Stimulated activated CD4-positive, alpha-beta T cell treated with anti-CD3 and anti-CD28 coated beads, Interleukin-15, amount 100 ng/mL, for 24 hours (primary cell): Measurements from ENCODE around the gene SBK2.
"Not testable (repeated sequence)": the region's sequence is repeated elsewhere in the genome, so short reads cannot be mapped to it uniquely, and the experiment has no call there.

ENCODE experiments used
- DNase-seq: peaks from one replicate; pipeline ENCODE4 v3.0.0-alpha.2; 2020

The SBK2 gene

DNA sequence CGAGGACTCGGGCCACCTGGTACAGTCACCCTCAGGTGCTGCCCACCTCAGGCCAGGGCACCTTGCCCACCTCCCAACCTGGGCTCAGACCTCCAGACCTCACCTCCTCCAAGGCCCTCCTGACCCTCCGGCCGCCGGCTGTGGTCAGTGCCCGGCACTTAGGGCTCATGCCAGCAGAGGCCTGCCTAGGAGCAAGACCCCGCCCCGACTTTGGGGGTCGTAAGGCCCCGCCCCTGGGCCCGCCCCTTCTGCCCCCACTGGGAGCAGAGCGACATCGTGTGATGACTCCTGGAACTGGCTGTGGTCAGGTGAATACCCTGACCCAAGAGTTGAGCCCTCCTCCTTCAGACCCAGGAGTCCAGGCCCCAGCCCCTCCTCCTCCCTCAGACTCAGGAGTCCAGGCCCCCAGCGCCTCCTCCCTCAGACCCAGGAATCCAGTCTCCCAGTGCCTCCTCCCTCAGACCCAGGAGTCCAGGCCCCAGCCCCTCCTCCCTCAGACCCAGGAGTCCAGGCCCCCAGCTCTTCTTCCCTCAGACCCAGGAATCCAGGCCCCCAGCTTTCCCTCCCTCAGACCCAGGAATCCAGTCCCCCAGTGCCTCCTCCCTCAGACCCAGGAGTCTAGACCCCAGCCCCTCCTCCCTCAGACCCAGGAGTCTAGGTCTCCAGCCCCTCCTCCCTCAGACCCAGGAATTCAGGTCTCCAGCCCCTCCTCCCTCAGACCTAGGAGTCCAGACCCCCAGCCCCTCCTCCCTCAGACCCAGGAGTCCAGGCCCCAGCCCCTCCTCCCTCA lies at the start of gene SBK2:
TSS of gene SBK2 (minus strand) at position 183 of the 790 bp plus-strand sequence. CDS start 839 bp downstream, outside the sequence.
- no peak for DNase-seq

DNA sequence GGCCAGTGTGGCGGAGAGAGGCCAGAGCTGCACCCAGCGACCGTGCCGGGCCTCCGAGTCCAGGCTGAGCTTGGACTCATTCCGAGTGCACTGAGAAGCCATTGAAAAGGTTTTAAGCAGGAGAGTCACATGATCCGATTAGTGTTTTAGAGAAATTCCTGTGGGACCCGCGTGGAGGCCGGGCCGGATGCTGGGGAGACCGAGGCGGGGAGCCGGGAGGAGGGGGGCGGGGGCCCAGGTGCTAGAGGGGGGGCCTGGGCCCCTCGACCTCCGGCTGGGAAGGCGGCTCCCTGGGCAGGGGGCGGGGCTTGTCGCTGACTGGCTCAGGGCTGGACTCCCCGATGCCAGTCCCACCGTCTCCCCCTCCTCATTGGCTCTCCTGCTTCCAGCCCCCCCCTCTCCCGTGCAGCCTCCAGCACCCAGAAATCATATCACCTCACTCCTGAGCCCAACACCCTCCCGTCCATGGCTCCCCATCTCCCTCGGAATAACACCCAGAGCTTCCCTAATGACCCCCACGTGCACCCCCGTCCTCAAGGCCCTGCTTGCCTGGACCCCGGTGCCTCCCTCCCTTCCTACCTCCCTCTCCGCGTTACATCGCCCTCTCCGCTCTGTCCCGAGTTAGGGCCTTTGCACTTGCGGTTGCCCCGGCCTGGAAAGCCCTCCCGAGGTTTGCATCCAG lies 48.9 kb upstream of the SBK2 start:
- DNase-seq = peak; percentile 73

DNA sequence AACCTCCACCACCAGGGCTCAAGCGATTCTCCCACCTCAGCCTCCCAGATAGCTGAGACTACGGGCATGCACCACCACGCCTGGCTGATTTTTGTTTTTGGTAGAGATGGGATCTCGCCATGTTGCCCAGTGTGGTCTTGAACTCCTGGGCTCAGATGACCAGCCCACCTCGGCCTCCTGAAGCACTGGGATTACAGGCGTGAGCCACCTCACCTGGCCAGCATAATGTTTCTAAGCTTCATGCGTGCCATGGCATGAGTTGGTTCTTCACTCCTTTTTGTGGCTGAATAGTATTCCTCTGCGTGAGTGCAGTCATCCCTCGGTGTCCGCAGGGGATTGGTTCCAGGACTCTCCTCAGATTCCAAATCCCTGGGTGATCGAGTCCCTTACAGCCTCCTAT lies 47.9 kb upstream of the SBK2 start:
- no peak for DNase-seq

DNA sequence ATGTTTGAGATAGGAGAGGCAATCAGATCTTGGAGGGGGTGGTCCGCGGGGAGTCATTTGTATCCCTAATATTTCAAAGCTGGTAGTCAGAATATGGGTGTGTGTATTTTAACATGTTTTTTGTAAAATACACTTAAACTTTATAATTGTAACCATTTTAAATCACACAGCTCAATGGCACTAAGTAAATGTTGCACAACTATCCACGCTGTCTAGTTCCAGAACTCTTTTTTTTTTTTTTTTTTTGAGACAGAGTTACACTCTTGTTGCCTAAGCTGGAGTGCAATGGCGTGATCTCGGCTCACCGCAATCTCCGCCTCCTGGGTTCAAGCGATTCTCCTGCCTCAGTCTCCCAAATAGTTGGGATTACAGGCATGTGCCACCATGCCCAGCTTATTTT lies 47.0 kb upstream of the SBK2 start:
- DNase-seq = not testable (repeated sequence)

GRCh38 chr19:55582284-55582683 lies 45.4 kb upstream of the SBK2 start:
- not testable (repeated sequence) for DNase-seq

DNA sequence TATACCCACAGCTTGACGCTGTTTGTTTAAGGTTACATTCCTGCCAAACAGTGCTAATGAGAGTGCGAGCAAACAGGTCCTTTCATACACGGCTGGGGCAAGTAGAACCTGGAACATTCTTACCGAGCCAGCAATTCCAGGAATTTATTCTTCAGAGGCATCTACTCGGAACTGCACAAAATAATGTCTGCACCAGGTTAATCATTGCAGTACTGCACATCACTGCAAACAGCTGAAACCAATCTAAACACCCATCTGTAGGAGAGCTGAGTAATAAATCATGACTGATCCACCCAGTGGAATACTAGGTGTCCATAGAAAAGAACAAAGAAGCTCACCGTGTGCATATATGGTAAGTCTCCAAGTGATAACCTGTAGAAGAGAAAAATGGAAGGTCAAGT lies 44.9 kb upstream of the SBK2 start:
- DNase-seq = no peak

- peak; percentile 36 for DNase-seq
Observed at GRCh38 chr19:55581145-55581822, 44.4 kb upstream of the SBK2 start.

DNA sequence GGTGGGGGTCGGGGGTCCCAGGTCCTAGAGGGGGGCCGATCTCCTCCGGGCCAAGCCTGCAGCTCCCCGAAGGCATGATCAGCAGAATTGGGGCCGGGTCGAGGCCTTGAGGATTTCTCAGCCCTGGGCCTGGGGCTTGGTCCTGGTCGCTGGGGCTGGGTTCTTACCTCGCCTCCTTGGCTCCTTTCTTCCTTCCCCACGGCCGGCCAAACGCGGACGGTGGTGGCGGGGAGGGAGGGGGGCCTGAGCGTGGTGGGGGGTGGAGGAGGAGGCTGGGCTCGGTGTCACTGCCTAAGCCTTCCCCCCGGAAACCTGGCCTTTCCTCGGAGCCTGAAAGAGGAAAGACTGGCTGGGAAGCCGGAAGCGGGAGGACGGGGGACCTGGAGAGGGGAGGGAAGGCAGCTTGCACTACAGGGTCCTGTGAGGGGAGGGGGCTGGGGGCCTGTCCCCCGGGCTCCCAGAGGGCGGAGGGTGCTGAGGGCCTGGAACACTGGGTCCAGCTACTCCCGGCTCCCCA lies 43.8 kb upstream of the SBK2 start, which contains the start of gene ZNF579:
TSS of gene ZNF579 (minus strand) at position 221 of the 517 bp plus-strand sequence. CDS start 1,209 bp downstream, outside the sequence.
- DNase-seq = peak; percentile 90

DNA sequence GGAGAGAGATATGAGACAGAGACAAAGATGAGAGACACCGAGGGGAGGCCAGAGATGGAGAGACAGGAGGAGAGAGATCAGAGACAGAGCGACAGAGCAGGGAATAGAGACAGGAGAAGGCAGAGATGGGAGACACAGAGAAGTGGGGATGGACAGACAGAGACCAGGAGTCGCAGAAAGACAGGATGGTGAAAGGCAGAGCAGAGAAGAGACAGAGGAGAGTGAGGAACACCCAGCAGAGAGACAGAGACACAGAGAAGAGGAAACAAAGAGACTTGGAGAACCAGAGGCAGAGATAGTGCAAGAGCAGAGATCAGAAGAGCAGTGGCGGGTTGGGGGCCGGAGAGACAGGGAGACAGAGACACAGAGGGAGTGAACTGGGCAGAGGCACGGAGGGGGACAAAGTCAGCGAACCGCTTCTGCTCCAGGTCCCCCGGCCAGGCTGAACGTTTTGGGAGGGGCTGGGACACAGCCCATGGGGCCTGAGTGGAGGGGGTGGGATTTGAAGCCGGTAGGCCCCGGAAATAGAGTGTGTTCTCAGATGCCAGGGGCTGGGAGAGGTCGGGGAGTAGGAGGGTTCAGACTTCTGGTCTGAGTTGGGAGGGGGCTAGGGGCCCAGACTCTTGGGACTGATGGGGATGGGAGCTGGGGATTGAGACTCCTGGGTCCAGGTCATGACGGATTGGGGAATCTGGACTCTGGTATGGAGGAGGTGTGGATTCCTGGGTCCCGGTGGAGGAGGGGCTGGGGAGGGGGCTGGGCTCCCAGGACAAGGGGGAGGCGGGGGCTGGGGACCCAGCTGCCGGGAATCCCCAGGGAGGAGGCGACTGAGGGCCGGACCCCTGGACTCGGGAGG lies 43.1 kb upstream of the SBK2 start:
- peak; percentile 21 for DNase-seq

DNA sequence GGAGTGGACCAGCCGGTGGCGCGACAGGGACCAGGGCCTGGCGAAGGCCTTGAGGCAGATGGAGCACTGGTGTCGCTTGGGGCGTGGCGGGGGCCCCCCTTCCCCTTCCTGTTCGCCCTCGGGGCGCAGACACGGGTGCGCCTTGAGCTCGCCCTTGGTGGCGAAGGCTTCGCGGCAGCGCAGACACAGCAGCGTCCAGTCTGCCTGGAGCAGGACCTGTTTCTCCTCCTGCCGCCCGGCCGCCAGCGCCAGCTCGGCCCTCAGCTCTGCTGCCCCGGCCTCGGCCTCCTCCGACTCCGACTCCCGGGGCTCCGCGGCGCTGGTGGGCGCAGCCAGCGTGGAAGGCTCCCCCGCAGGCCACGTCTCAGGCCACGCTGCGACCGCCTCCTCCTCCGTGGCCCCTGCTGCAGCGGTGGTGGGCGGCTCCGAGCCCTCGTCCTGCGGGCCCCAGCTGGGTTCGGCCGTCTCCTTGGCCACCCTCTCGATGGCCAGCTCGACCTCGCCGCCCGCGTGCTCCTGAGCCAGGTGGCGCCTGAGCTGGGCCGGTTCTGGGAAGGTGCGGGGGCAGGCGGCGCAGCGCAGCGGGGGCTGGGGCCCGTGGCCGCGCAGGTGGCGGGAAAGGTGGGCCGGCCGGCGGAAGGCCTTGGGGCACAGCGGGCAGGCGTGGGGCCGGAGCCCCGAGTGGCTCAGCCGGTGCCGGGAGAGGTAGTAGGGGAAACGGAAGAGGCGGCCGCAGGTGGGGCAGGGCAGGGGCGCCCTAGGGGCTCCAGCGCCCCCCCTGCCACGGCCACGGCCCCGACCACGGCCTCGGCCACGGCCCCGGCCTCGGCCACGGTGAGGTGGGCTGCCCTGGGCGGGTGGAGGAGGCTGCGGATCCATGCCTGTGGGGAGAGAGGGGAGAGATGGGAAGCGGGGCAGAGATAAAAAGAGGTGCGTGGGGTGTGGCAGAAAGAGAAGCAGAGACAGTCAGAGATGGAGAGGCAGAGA lies 42.1 kb upstream of the SBK2 start:
- DNase-seq = no peak

GRCh38 chr19:55578031-55578760 lies 41.3 kb upstream of the SBK2 start:
- DNase-seq = no peak

- DNase-seq = no peak
Observed at GRCh38 chr19:55576746-55577145, 39.8 kb upstream of the SBK2 start.

GRCh38 chr19:55573929-55574328 lies 37.0 kb upstream of the SBK2 start:
- DNase-seq = not testable (repeated sequence)

GRCh38 chr19:55569477-55569876 lies 32.5 kb upstream of the SBK2 start:
- not testable (repeated sequence) for DNase-seq

DNA sequence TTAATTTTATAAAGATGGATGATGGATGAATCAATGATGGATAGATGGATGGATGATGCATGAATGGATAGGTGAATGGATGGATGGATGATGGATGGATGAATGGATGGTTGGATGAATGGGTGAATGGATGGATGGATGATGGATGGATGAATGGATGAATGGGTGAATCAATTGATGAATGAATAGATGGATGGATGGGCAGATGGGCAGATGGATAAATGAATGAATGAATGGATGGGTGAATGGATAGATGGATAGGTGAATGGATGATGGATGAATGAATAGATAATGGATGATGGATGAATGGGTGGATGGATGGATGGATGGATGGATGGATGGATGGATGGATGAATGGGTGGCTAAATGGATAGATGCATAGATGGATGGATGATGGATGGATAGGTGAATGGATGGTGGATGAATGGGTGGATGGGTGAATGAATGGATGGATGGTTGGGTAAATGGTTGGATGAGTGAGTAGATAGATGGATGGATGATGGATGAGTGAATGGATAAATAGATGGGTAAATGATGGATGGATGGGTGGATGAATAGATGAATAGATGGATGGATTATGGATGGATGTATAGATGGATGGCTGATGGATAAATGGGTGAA lies 30.9 kb upstream of the SBK2 start:
- no peak for DNase-seq

DNA sequence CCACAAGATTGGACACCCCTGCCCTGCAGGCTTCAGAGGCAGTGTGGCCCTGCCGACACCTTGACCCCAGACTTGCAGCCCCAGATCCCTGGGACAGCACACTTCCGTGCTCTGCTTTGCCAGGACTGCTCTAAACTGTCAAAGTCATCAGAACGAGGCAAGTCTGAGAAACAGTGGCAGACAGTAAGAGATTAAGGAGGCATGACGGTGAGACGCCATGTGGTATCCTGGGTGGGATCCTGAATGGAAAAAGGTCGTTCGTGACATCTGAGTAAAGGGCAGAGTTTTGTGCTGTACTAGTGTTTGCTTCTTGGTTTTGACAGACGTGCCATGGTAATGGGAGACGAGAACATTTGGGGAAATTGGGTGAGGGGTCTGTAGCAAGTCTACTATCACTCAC lies 29.9 kb upstream of the SBK2 start:
- no peak for DNase-seq

DNA sequence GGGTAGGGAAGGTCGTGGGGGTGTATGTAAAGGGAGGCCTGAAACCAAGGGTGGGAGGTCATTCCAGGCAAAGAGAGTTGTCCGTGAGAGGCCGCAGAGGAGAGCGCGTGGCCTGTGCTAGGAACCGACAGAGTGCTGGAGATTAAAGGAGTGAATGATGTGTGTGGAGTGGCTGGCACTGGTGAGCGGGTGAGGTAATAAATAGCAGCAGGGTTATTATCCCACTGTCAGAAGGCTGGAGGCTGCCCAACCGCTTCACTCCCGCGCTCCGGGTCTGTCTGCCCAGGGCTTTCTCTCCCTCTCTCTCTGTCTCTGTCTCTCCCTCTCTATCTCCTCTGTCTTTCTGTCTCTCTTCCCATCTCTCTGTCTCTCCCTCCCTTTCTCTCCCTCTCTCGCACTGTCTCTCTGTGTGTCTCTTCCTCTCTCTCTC lies 26.3 kb upstream of the SBK2 start:
- no peak for DNase-seq

- no peak for DNase-seq
Observed at GRCh38 chr19:55559684-55560083, 22.8 kb upstream of the SBK2 start.

DNA sequence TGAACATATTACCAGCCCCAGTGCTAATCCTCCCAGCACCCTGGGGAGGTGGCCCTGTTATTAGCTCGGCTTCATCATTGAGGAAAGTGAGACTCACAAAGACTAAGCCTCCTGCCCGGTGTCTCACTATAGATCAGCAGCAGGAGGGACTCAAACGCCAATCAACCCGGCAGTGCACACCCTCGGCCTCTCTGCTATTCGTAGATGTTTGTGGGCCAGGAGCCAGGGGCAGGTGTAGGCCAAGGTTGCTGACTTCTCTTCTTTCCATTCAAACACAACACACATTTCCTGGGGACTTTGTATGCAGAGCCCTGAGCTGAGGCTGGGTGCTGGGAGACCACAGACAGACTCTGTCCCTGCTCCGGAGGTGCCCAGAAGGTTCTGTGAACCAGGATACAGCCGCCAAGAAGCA lies 17.8 kb upstream of the SBK2 start:
- DNase-seq = no peak

DNA sequence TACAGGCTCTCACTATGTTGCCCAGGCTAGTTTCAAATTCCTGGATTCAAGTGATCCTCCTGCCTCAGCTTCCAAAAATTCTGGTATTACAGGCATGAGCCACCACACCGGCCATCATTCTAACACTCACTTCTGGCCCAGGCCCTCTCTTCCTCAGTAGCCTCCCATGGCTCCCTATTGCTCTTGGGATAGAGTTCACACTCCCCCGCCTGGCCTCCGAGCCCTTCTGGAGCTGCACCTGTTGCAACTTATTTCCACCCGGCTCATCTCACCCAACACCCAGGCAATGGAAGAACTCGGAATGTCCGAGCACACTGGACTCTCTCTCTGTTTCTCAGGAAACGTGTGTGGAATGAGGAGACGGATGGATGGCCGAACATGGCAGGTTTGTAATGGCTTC lies 17.4 kb upstream of the SBK2 start:
- no peak for DNase-seq
